KMS-11 (cell line): ENCODE measurements around the gene THSD1.
"Not testable (repeated sequence)": the region's sequence is repeated elsewhere in the genome, so short reads cannot be mapped to it uniquely, and the experiment has no call there.

ENCODE experiments used
- H2AFZ ChIP-seq: fragments of 200-600 bp; sonication (generic); 2 replicates; pipeline ENCODE4 v1.6.1; 2016; ENCODE audit warnings: antibody characterized with exemption, mixed run types, low read depth
- H3K27ac ChIP-seq: fragments of 200-600 bp; sonication (generic); 2 replicates; pipeline ENCODE4 v1.6.1; 2016; ENCODE audit warnings: mild to moderate bottlenecking, mixed run types
- H3K27me3 ChIP-seq: fragments of 200-600 bp; sonication (generic); 2 replicates; pipeline ENCODE4 v1.6.1; 2017; ENCODE audit warnings: mild to moderate bottlenecking, low read depth, mixed run types, moderate library complexity; ENCODE audit not compliant: insufficient read depth
- H3K36me3 ChIP-seq: fragments of 200-600 bp; sonication (generic); 2 replicates; pipeline ENCODE4 v1.6.1; 2017; ENCODE audit warnings: mild to moderate bottlenecking, mixed run types; ENCODE audit not compliant: insufficient read depth
- H3K4me1 ChIP-seq: fragments of 200-600 bp; sonication (generic); 2 replicates; pipeline ENCODE4 v1.6.1; 2016; ENCODE audit warnings: mild to moderate bottlenecking, low read depth, mixed run types; ENCODE audit not compliant: poor library complexity, severe bottlenecking
- H3K4me2 ChIP-seq: fragments of 200-600 bp; sonication (generic); 2 replicates; pipeline ENCODE4 v1.7.0; 2016; ENCODE audit warnings: mild to moderate bottlenecking, mixed run types
- H3K4me3 ChIP-seq: fragments of 200-600 bp; sonication (generic); IDR thresholded peaks from 2 replicates; pipeline ENCODE4 v1.6.1; 2017; ENCODE audit warnings: low read depth, low read length, mixed read lengths; ENCODE audit not compliant: insufficient read depth
- H3K79me2 ChIP-seq: fragments of 200-600 bp; sonication (generic); 2 replicates; pipeline ENCODE4 v1.6.1; 2016; ENCODE audit warnings: low read depth, mixed run types; ENCODE audit not compliant: insufficient read depth
- H3K9ac ChIP-seq: fragments of 200-600 bp; sonication (generic); 2 replicates; pipeline ENCODE4 v1.6.1; 2016; ENCODE audit warnings: mild to moderate bottlenecking, mixed run types
- H4K20me1 ChIP-seq: fragments of 200-600 bp; sonication (generic); 2 replicates; pipeline ENCODE4 v1.6.1; 2016; ENCODE audit warnings: mild to moderate bottlenecking, mixed run types; ENCODE audit not compliant: insufficient read depth
- TF ChIP-seq, protein P1 (sequence below): fragments of 200-600 bp; sonication (generic); conservative IDR thresholded peaks from 2 replicates; pipeline ENCODE4 v1.6.1; 2017; ENCODE audit warnings: low read depth, mild to moderate bottlenecking, antibody characterized with exemption, low read length, moderate library complexity, mixed read lengths

THSD1 gene

DNA sequence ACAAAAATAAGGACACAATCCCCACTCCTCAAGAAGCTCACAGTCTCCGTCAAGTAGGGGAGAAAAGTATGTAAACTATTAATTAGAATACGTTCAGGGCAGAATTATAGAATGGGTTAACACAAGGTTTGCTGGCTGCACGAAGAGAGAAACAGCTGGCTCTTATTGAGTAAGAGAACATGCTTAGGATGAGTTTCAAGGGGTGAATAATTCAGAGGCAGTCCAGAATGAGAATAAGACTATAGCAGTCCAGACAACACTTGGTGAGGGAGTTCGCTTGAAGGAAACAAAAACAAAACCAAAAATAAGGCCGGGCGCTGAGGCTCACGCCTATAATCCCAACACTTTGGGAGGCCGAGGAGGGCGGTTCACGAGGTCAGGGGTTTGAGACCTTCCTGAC, 61.9 kb downstream of the THSD1 start:
- Histone ChIP-seq H3K79me2 (no peaks in the 10 kb centered on the region), H3K4me3 (no peak overlapping the region), H4K20me1 (no peaks in the 10 kb centered on the region), H3K27ac (no peak overlapping the region), H3K9ac (no peak overlapping the region), H2AFZ (no peak overlapping the region), H3K4me1 (no peaks in the 10 kb centered on the region), H3K4me2 (no peak overlapping the region), H3K27me3 (no peaks in the 10 kb centered on the region), H3K36me3 (no peaks in the 10 kb centered on the region)
- TF ChIP-seq, protein P1, sequence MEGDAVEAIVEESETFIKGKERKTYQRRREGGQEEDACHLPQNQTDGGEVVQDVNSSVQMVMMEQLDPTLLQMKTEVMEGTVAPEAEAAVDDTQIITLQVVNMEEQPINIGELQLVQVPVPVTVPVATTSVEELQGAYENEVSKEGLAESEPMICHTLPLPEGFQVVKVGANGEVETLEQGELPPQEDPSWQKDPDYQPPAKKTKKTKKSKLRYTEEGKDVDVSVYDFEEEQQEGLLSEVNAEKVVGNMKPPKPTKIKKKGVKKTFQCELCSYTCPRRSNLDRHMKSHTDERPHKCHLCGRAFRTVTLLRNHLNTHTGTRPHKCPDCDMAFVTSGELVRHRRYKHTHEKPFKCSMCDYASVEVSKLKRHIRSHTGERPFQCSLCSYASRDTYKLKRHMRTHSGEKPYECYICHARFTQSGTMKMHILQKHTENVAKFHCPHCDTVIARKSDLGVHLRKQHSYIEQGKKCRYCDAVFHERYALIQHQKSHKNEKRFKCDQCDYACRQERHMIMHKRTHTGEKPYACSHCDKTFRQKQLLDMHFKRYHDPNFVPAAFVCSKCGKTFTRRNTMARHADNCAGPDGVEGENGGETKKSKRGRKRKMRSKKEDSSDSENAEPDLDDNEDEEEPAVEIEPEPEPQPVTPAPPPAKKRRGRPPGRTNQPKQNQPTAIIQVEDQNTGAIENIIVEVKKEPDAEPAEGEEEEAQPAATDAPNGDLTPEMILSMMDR = no peak

GRCh38 chr13:52342203-52342602, 63.8 kb downstream of the THSD1 start:
- not testable (repeated sequence) for H3K27me3 ChIP-seq, H3K4me2 ChIP-seq, H3K36me3 ChIP-seq, H3K4me1 ChIP-seq, H4K20me1 ChIP-seq, H2AFZ ChIP-seq, H3K27ac ChIP-seq, H3K79me2 ChIP-seq, H3K4me3 ChIP-seq, H3K9ac ChIP-seq

- not testable (repeated sequence) for H3K4me2 ChIP-seq, H3K27ac ChIP-seq, H3K79me2 ChIP-seq, H3K4me1 ChIP-seq, H2AFZ ChIP-seq, H3K9ac ChIP-seq, H3K27me3 ChIP-seq, H3K36me3 ChIP-seq, H4K20me1 ChIP-seq, H3K4me3 ChIP-seq
These were observed 68.0 kb downstream of the THSD1 start for GRCh38 chr13:52337828-52338455.

DNA sequence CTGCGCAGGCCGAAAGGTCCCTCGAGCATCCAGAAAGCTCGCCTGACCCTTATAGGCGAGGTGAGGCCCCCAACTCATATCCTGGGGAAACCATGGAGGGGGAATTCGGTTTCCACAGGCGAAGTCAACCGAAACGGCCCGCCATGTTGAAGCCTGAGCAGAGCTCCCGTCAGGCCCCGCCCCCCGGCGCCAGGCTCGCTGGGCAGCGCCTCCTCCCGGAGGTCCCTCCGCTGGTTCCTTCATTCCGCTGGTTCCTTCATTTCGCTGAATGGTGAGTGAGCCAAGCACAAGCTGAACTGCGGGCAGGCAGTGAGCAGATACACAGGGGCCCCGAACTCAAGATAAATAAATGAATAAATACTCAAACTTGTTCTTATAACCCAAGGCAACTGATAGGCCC, 71.9 kb downstream of the THSD1 start:
- H3K36me3 ChIP-seq, H3K27me3 ChIP-seq, H3K27ac ChIP-seq, H3K79me2 ChIP-seq, H3K9ac ChIP-seq, H3K4me2 ChIP-seq, H4K20me1 ChIP-seq, H3K4me3 ChIP-seq, H2AFZ ChIP-seq, H3K4me1 ChIP-seq: not testable (repeated sequence)

GRCh38 chr13:52331844-52332243, 74.1 kb downstream of the THSD1 start:
- H3K4me3 ChIP-seq, H3K79me2 ChIP-seq, H3K4me2 ChIP-seq, H3K27me3 ChIP-seq, H4K20me1 ChIP-seq, H2AFZ ChIP-seq, H3K27ac ChIP-seq, H3K9ac ChIP-seq, H3K4me1 ChIP-seq, H3K36me3 ChIP-seq: not testable (repeated sequence)
